Esophagus muscularis mucosa (tissue), 3 donors: Measurements from ENCODE around the gene TMIGD1.

Experiments
- EP300 ChIP-seq: sonication (generic); formaldehyde crosslinking; IDR thresholded peaks from one replicate; pipeline ENCODE4 v1.6.1; 2017; ENCODE audit warnings: antibody characterized with exemption
- TF ChIP-seq, protein P1 (sequence below), 3 experiments: fragments of 200-600 bp in 2 of 3; fragments of 450-650 bp in 1 of 3; sonication (generic) in 2 of 3; IDR thresholded peaks; one replicate each; pipeline ENCODE4 v1.5.1; 2017 to 2019; ENCODE audit warnings: antibody characterized with exemption in 3 of 3, mild to moderate bottlenecking in 2 of 3, moderate library complexity in 1 of 3

DNA sequence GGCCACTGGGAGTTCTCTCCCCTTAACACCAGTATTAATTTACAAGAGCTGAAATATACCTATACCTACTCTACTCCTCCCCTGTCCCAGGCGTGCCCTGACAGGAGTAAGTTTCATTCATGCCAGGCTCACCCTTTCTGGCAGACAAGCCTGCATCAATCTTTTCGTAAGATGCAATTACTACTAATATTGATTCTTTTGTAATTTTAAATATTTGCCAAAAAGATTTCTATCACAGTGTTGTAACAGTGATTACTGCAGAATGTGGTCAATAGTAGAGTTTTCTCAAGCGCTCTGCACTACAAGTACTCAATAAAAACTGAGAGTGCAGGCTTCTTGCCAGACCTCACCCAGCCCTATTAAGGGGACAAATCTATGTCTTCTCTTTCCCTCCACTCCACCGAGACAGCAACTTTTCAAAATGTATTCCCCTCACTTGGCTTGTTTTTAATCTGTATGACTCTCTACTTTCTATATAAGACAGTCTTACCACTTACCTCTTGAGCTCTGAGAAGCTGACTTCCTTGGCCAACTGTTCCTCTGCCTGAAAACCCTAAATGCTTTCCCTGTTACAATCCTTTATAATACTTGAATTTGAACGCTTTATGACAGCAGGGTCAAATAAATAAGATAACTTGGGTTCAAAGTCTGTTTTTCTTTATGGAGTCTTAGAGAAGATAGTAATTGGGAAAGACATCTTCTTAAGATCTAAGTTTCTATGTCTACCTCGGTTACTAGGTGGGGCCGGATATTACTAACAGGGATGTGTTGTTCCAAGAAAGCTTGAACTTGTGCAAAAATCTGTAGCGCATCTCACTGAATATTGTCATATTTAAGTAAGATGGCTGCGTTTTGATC lies at the start of gene TMIGD1:
- TF ChIP-seq, protein P1, sequence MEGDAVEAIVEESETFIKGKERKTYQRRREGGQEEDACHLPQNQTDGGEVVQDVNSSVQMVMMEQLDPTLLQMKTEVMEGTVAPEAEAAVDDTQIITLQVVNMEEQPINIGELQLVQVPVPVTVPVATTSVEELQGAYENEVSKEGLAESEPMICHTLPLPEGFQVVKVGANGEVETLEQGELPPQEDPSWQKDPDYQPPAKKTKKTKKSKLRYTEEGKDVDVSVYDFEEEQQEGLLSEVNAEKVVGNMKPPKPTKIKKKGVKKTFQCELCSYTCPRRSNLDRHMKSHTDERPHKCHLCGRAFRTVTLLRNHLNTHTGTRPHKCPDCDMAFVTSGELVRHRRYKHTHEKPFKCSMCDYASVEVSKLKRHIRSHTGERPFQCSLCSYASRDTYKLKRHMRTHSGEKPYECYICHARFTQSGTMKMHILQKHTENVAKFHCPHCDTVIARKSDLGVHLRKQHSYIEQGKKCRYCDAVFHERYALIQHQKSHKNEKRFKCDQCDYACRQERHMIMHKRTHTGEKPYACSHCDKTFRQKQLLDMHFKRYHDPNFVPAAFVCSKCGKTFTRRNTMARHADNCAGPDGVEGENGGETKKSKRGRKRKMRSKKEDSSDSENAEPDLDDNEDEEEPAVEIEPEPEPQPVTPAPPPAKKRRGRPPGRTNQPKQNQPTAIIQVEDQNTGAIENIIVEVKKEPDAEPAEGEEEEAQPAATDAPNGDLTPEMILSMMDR (IDR thresholded peaks at IDR 0.05) = no peak
- no peak for TF ChIP-seq EP300
